HG03521 (cell line): Measurements from ENCODE around the gene LSM14A.

Experiments used
- ATAC-seq: cut with Tn5 transposase; IDR thresholded peaks from one replicate; pipeline ENCODE4 v1.9.1; 2021; ENCODE audit warnings: mild to moderate bottlenecking, moderate library complexity; ENCODE audit not compliant: unreplicated experiment

The LSM14A gene

GRCh38 chr19:34277244-34277643 lies 104.9 kb downstream of the LSM14A start:
- no peak for ATAC-seq

GRCh38 chr19:34278783-34279182 lies 106.5 kb downstream of the LSM14A start:
- ATAC-seq: no peak
